ENCODE measurements around the gene TMEM169.

TMEM169 gene

GRCh38 chr2:216039918-216040317, 41.8 kb upstream of the TMEM169 start:
- H3K27me3 ChIP-seq (ENCODE audit: insufficient read depth, poor library complexity, severe bottlenecking) = no peaks in the 10 kb centered on the region
- no peak overlapping the region for H3K4me3 ChIP-seq (replicated peaks; ENCODE audit: insufficient read depth, low read length)
- no peak for TF ChIP-seq SPI1 (IDR thresholded peaks at IDR 0.05; ENCODE audit: borderline replicate concordance, low read depth)
- TF ChIP-seq GABPA (IDR thresholded peaks at IDR 0.05; ENCODE audit: low read depth) = no peak
- no peak for TF ChIP-seq CTCF (IDR thresholded peaks at IDR 0.05; ENCODE audit: insufficient read depth, low read length)
- DNase-seq (ENCODE audit: low read depth in 1 of 2, low spot score in 1 of 2) = no peak
- H3K27ac ChIP-seq (replicated peaks) = no peak overlapping the region

- H3K27ac ChIP-seq (replicated peaks) = no peak overlapping the region
- TF ChIP-seq GABPA (IDR thresholded peaks at IDR 0.05; ENCODE audit: low read depth) = no peak
- no peak for TF ChIP-seq REST (IDR thresholded peaks at IDR 0.05; ENCODE audit: insufficient replicate concordance, low read depth)
- TF ChIP-seq SPI1 (IDR thresholded peaks at IDR 0.05; ENCODE audit: borderline replicate concordance, low read depth) = no peak
- no peak for TF ChIP-seq POLR2AphosphoS5 (IDR thresholded peaks at IDR 0.05; ENCODE audit: low read depth)
- TF ChIP-seq CTCF (IDR thresholded peaks at IDR 0.05; ENCODE audit: insufficient read depth, low read length) = no peak
- no peak for DNase-seq (ENCODE audit: low read depth in 1 of 2, low spot score in 1 of 2)
- H3K4me3 ChIP-seq (replicated peaks; ENCODE audit: insufficient read depth, low read length) = no peak overlapping the region
- no peaks in the 10 kb centered on the region for H3K27me3 ChIP-seq (ENCODE audit: insufficient read depth, poor library complexity, severe bottlenecking)
Observed at GRCh38 chr2:216041438-216041837, 40.3 kb upstream of the TMEM169 start.

GRCh38 chr2:216043949-216044348, 37.8 kb upstream of the TMEM169 start:
- DNase-seq (ENCODE audit: low read depth in 1 of 2, low spot score in 1 of 2) = no peak
- TF ChIP-seq CTCF (IDR thresholded peaks at IDR 0.05; ENCODE audit: insufficient read depth, low read length) (no peak), GABPA (IDR thresholded peaks at IDR 0.05; ENCODE audit: low read depth) (no peak), REST (IDR thresholded peaks at IDR 0.05; ENCODE audit: insufficient replicate concordance, low read depth) (no peak), SPI1 (IDR thresholded peaks at IDR 0.05; ENCODE audit: borderline replicate concordance, low read depth) (no peak), POLR2AphosphoS5 (IDR thresholded peaks at IDR 0.05; ENCODE audit: low read depth) (no peak)
- Histone ChIP-seq H3K27me3 (ENCODE audit: insufficient read depth, poor library complexity, severe bottlenecking) (no peaks in the 10 kb centered on the region), H3K4me3 (replicated peaks; ENCODE audit: insufficient read depth, low read length) (no peak overlapping the region), H3K27ac (replicated peaks) (no peak overlapping the region)

- Histone ChIP-seq H3K27ac (replicated peaks) (no peak overlapping the region), H3K27me3 (ENCODE audit: insufficient read depth, poor library complexity, severe bottlenecking) (no peaks in the 10 kb centered on the region), H3K4me3 (replicated peaks; ENCODE audit: insufficient read depth, low read length) (no peak overlapping the region)
- no peak for TF ChIP-seq GABPA (IDR thresholded peaks at IDR 0.05; ENCODE audit: low read depth)
- no peak for TF ChIP-seq CTCF (IDR thresholded peaks at IDR 0.05; ENCODE audit: insufficient read depth, low read length)
- no peak for TF ChIP-seq REST (IDR thresholded peaks at IDR 0.05; ENCODE audit: insufficient replicate concordance, low read depth)
- no peak for TF ChIP-seq SPI1 (IDR thresholded peaks at IDR 0.05; ENCODE audit: borderline replicate concordance, low read depth)
- no peak for TF ChIP-seq POLR2AphosphoS5 (IDR thresholded peaks at IDR 0.05; ENCODE audit: low read depth)
- DNase-seq (ENCODE audit: low read depth in 1 of 2, low spot score in 1 of 2) = no peak
Observed at GRCh38 chr2:216044883-216045486, 36.7 kb upstream of the TMEM169 start.

All from HL-60 (cell line).